NCI-H524 (cell line): ENCODE data around the gene SLMAP.

ENCODE experiments used
- DNase-seq, 2 experiments: peaks; one replicate each; lab custom pipeline; 2025; lab: John Stamatoyannopoulos, UW

SLMAP gene

DNA sequence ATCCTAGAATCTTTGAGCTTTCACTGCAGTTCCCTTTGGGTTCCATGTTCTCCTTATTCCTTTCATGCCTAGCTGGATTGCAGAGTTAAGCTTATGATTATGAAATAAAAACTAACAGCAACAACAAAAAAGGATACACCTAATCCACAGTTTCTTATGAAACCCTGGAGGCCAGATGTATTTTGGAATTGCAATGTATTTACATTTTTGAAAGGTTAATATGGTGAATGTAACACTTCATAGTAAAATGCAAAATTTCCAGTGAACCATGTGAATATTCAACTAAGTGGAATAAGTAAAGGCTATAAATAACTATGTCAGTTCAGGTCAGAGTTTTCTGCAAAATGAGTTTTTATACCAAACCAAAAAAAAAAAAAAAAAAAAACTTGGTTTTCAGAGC lies 186.3 kb downstream of the SLMAP start:
- DNase-seq = no peak

DNA sequence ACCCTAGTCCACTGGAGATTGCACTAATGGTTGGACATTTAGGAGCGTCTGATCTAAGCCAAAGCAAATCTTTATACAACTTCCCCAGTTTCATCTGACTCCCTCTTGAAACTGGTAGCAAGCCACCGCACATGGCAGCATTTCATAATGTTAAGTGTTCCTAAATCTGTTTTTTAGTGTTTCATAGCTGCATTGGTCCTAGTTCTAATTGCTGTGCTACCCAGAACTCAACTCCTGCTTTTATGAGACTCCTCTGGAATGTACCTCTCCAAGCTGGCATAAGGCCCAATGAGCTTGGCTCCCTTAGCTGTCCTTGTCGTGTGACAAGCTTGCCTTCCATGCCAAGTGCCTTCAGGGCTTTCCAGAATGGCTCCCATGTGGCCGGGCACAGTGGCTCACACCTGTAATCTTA lies 186.8 kb downstream of the SLMAP start:
- DNase-seq = no peak

DNA sequence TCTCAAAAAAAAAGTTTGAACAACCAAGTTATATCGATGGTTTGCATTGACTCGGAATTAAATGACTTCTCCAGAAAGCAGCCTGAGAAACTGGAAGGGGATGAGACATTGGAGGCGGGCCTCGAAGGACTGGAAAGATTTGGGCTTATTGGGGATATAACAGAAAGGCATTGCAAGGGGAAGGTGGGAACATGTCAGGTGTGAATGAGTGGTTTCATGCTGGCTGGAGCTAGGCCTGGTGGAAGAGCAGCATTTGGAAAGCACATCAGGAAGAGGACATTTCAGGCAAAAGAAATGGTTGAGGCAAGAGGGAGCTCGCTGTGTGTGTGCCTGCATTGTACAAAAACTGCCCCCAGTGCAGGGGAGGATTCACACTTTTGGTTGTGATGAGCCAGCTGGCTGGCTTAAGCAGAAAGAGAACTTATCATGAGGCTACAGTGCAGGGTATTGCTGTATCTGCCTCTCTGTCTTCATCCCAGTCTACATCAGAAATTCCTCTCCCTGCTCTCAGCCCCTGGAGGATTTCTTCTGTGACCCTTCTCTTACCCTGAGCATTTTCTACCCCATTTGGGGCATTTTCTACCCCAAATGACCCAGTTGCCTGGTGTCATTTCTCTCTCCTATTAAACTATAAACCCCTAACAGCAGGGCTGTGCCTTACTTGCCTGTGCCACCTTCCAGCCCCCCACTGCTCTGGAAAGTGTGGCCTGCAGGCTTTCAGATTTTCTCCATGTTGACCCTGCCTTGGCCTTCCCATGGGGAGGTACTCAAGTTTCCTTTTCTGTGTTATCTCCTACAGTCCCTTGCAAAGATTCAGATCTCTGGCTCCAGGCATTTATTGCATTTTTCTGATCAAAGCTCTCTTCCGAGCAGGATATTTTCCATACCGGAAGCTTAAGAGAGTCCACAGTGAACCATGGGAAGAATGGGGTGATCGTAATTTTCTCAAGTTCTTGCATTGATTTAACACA lies 187.7 kb downstream of the SLMAP start:
- no peak for DNase-seq

DNA sequence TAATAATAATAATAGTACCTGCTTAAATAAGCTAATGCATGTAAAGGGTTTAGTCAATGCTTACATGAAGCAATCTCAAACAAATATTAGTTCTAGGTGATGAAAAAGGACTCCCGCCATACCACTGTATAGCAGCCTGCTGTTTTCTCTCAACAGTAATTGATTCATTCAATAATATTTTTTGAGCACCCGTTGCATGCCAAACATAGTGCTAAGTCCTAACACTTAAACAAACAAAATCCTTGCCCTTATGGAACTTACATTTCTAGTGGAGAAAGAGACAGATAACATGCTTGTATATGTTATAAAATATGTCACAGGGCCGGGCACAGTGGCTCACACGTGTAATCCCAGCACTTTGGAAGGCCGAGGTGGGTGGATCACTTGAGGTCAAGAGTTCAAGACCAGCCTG lies 190.9 kb downstream of the SLMAP start:
- no peak for DNase-seq

DNA sequence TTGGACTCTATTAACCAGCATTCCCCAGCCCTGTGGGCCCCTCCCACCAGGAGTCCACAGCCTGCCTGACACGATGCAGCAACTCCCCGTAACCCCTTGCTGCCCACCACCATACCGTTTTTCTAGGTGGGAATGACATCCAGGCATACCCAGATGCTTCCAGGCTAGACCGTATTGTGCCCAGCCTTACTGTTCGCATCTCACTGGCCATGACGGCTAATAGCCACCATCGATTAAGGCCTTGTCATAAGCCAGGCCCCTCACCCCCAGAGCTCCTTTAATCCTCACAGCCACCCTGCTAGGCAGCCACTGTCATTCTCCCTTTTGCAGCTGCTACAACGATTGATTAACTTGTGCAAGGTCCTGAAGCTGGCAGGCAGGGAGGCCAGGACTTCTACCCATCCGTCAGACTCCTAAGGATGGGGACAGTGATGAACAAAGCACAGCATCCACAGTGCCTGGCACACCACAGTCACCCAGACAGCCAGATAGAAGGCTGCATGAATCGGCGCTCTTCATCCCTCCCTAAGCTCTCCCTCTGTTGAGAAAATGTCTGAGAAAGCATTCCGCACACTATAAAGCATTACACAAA lies 192.1 kb downstream of the SLMAP start:
- DNase-seq = no peak

DNA sequence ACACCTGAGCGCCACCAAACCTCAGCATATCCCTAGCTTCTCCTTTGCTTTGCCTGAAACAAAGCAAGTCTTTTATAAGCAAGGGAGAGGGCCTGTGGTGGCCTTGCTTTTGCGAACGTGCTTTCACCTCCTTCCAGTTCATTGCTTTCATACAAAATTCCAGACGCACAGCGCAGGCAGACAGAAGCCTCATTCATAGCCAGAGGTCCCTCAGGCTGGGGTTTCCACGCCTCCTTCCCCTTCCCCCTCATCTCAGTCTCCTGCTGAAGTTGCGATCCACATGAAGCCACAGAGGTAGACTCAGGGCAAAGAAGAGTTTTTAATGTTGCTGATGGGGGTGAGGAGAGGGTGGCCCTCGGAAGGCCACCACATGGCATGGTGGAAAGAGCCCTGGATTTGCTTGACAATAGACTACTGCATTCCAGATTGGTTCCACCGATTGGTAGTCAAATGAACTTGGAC lies 192.7 kb downstream of the SLMAP start:
- DNase-seq = no peak

DNA sequence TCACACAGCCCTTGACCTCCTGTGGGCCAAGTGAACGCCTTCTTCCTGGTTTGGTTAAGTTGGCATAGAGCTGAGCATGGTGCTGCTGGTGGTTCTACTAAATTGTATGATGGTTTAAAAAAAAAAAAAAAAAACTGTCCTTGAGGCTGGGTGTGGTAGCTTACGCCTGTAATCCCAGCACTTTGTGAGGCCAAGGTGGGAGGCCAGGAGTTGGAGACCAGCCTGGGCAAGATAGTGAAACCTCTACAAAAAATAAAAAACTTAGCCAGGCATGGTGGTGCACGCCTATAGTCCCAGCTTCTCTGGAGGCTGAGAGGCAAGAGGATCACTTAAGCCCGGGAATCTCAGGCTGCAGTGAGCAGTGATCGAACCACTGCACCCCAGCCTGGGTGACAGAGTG lies 193.2 kb downstream of the SLMAP start:
- no peak for DNase-seq

DNA sequence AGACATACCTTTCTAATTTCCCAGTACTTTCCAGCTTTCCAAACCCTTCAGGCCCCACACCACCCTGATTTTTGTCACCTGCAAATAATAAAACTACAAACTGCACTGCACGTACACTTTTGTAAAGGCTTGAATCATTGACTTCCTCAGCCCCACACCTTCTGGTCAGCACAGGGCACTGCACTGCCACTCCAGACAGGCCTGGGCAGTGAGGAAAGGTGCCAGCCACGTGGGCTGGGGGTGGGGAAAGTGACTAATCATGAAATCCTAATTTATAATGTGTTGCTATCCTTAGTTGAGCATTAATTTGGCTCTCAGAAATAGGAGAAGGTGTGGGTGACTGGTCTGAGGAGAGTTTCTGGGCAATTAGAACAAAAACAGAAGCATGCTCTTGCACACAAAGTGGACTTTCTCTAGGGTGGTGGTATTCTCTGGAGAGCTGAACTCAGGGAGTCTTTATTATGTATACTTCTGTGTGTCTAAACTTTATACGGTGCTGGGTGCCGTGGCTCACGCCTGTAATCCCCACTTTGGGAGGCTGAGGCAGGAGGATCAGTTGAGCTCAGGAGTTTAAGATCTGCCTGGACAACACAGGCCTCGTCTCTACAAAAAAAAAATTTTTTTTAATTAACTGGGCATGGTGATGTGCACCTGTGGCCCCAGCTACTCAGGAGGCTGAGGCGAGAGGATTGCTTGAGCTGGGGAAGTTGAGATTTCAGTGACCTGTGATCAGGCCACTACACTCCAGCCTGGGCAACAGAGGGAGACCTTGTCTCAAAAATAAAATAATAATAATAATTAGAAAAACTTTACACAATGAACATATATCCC lies 193.9 kb downstream of the SLMAP start:
- DNase-seq = no peak

DNA sequence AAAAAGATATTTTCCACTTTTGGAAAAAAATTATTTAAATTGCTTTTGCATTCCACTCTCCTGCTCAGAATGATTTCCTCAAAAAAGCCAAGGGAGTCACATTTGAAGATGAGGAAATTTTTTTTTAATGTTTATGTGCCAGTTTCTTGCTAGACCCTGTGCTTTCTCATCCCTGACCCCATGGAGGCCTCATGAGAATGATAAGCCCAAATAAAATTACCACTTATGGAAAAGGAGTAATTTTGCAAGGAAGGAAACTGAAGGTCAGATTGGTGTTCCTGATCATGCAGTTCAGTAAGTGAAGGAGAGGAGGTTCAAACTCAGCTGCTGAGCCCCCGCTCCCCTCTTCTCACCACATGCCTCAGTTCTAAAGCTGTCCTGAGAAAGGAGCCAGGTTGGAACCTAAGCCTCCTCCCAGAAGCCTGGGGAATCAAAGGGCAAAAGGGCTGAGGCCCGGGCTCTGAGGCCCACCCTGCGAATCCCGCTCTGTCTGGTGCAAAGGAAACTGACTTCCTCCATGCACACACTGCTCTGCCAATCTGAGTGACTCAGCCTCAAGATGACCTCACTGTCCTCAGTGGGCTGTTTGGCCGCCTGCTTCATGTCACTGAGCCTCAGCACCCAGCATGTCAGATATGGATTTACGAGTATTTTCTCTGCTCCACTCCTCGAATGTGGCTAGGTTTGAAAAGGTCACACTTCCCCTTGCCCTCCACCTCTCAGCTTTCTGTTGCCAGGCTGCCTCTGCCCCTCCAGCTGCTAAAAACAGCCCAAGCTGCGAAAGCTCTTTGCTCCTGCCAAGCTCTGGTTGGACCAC lies 195.2 kb downstream of the SLMAP start:
- DNase-seq = no peak

DNA sequence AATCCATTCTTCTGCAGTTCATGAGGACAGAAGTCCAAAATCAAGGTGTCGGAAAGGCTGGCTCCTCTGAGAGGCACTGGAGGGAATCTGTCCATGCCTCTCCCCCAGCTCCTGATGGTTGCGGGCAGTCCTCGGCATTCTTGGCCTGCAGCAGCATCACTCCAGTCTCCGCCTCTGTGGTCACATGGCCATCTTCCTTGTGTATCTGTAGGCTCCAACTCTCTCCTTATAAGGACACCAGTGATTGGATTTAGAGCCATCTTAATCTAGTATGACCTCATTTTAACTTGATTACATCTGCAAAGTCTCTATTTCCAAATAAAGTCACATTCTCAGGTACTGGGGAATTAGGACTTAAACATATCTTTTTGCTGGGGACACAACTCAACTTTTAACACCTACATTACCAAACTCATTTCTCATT lies 196.1 kb downstream of the SLMAP start:
- no peak for DNase-seq

DNA sequence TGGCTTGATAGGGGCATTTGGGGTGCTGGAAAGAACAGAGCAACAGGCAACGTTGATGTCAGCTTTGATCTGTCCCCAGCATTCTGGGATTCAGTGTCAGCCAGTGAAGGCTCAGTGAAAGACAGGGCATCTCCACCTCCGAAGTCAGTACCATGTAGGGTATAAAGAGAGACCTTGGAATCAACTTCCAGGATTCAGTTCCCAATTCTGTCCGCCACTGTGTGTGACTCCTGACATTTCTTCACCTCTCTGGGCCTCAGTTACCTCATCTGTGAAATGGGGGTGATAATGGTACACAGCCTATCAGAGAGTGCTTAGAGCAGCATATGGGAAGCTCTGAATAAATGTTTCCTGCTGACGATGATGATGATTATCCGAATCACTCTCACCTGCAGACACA lies 196.5 kb downstream of the SLMAP start:
- no peak for DNase-seq

DNA sequence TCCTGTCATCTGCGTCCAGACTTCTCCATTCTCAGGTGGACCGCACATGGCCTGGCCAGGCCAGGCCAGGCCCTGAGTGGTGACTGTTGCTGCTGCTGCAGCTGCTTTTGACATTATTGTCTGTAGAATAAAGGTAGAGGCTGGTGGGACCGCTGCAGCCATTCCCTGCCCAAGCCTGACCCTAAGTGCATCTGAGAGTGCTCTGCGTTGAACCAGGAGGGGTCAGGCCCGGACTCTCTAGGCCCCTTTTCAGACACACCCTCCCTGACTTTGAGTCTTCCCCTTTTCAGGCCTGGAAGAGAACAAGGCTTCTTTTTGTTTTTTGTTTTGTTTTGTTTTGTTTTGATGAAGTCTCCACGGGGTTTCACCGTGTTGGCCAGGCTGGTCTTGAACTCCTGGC lies 197.5 kb downstream of the SLMAP start:
- no peak for DNase-seq

DNA sequence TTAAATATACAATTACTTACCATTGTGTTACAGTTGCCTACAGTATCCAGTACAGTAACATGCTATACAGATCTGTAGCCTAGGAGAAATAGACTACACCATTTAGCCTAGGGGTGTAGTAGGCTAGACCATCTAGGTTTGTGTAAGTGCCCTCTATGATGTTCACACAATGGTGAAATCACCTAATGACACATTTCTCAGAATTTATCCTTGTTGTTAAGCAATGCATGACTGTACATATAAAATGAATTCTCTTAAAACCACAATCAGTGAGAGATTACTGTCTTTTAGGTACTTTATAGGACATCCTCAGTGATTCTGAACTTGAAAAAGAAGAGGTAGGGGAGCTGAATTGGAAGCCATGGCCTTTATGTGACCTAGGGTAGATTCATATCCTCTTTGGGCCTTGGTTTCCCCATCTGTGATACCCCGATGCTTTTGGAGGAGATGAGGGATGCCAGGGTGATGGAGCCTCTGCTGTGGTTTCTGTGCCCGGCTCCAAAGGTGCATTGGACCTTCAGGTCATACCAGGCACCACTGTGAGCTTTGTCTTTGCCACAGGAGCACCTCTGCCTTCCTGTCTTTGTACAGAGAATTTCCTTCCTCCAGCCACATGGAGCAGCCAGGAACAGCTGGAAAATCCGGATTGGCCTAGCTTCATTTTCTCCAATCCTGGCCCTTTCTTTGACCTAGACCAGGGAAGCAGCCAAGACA lies 200.2 kb downstream of the SLMAP start:
- DNase-seq = no peak

DNA sequence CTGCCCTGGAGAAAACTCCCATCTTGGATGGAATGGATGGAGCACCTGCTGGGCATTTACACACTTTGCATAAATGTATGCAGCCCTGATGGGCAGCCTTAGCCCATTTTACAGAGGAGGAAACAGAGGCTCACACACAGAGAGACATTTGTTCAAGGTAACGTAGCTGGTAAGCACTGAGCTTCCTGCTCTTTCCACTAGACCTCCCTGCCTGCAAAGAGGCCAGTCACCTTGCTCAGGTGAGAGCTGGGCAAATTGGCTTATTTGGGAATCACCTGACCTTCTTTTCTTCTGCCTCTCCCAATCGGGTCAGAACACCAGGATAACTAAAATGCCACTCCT lies 200.7 kb downstream of the SLMAP start:
- DNase-seq = no peak

DNA sequence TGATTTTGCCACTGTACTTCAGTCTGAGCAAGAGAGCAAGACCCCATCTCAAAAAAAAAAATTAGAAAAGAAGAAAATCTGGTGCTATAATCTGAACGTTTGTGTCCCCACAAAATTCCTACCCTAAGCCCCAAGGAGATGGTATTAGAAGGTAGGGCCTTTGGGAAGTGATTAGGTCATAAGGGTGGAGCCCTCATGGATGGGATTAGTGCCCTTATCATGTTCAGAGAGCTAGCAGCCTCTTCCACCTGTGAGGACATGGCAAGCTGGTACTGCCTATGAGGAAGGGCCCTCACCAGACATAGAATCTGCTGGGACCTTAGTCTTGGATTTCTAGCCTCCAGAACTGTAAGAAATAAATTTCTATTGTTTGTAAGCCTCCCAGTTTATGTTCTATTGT lies 201.7 kb downstream of the SLMAP start:
- DNase-seq = no peak

DNA sequence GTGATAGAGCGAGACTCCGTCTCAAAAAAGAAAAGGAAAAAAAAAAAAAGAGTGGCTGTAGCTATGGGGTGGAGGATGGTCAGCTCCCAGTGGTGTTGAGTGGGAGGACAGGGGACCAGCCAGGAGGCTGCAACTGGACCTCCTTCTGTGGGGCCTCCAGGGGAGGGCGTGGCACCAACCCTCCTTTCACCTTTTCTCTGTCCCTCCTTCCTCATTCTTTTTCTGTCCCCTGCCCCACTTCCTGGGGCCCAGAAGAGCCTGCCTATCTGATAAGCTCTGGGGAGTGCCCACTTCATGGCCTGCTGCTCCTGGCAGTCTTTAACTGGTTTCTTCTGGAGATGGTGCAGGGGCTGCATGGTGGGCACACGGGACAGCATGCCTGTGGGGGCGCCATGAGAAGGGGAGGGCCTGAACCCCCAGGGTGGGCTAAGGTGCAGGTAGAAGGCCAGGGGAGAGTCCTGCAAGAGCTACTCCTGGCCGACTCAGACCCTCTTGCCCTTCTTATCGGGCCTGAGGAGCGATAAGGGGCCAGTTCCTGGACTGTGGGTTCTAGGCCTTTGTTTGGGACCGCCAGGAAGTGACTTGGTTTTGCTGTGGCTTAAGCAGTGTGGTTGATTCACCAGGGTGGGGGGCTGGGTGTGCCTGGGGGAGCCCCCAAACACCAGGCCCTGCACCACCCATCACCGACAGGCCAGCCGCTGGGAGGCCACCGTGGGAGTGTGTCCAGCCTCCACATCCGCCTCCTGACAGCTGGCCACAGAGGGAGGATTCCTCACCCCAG lies 202.7 kb downstream of the SLMAP start:
- no peak for DNase-seq

DNA sequence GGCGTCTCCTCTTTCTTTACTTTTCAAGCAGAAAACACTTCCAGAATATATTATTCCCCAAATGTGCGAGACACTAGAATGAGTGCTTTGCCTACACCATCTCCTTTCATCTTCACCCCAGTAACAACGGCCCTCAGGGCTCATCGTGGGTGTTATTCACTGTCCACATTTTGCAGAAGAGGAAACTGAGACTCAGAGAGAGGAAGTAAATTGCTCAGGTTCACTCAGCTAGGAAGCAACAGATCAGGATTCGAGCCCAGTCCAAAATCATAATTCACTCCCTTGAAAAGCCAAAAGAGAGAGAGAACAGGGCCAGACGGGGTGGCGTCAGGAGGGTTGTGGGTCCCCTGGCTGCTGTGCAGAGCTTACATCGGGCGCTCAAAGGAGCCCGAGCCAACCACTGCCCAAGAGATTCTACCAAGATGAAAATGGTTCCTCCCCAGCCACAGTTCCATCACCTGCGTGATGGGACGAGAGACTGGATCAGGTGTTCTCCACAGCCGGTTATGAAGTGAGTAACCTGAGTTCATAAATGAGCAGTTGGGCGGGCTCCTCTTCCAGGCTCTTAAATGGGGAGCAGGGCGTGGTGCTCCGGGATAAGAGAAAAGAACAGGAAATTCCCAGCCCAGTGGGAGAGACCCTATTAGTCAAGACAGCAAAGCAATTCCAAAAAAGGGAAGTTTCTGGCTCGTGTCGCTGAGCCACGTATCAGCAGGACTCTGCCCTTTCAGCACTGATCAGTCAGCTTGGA lies 203.5 kb downstream of the SLMAP start:
- DNase-seq = no peak

DNA sequence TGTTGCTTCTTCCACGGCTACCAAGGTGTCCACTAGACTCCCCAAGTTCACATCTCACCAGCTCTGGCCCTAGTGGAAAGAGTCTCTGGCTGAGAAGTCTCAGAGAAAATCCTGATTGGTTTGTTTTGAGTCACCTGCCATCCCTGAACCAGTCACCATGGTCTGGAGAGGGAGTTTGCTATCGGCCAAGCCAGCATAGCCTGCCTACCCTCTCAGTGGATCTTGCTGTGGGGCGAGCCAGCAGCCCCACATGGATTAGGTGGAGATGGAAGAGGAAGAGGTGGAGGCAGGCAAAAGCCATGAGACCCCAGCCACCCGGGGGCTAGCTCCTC lies 204.0 kb downstream of the SLMAP start:
- no peak for DNase-seq

DNA sequence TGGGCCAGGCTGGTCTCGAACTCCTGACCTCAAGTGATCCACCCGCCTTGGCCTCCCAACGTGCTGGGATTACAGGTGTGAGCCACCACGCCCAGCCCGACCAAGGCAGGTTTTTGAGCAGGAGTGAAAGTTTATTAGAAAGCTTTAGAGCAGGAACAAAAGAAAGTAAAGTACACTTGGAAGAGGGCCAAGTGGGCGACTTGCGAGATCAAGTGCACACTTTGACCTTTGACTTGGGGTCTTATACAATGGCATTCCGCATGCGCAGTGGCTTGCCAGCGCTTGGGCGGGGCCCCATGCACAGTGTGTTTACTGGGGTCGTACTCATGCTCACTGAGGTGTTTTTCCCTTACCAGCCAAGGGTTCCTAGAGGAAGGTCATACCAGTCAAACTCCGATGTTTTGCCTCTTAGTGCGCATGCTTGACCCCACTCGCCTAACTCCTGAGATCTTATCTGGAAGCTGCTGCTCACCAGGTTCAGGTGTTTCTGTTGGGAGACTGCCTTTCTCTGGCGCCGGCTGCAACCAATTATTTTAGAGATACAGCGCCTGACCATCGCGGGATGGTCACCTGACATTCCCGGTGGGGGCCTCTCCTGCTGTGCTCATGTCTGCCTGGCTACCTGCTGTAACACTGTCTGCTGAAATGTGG lies 205.2 kb downstream of the SLMAP start:
- no peak for DNase-seq
